Measurements from ENCODE around the gene GRIFIN.

GRIFIN gene

DNA sequence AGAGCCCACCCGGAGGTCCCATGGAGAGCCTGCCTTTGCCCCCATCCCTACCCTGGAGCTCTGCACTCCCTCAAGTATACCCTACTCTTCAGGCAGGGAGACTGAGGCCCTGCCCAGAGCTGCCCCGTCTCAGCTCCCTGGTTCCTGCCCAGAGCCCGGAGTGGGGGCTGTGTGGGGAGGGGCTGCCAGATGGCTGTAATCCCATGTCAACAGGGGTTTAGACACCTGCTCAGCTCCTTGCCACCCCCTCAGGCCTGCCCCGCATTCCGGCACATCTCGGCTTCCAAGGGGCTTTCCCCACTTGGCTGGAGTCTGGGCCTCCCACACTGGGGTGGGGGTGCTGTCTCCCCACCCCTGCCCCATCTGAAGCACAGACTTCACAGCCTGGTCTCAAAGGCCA, 22.5 kb upstream of the GRIFIN start:
- DNase-seq (ENCODE audit: low read depth): no peak

DNA sequence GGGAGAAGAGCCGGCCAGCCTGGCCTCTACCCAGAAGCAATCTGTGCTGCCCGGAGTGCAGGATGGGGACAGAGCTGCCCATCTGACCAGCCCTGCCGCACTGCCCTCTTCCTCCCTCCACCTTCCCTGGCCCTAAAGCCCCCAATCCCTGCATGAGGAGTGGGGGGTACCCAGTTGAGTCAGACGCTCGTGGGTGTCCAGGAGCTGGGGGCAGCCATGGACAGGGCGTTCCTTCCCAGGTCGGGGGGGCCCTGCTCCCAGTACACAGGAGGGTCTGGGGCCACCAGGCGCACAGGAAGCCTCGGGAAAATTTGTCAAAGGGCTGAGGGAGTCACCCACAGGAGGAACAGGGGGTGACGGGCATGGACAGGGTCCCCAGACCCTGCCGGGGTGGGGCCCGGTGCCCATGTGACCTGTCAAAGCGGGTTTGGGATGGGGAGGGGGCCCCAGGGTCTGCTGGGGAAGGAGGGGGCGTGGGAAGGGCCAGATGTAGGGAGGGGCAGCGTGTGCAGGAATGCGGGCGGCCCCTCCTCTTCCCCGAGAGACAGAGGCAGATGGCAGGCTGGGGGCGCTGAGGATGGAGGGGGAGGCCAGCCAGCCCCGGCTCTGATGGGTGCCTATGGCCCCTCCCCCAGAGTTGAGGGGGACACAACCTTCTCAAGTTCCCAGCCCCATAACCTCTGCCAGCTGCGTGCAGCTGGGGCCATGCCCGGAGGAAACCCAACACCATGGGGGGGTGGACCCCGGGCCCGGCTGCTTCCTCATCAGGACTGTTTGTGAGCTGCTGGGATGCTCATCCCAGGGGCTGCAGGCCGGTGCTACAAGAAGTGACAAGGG, 21.5 kb upstream of the GRIFIN start:
- no peak for DNase-seq (ENCODE audit: low read depth)

DNA sequence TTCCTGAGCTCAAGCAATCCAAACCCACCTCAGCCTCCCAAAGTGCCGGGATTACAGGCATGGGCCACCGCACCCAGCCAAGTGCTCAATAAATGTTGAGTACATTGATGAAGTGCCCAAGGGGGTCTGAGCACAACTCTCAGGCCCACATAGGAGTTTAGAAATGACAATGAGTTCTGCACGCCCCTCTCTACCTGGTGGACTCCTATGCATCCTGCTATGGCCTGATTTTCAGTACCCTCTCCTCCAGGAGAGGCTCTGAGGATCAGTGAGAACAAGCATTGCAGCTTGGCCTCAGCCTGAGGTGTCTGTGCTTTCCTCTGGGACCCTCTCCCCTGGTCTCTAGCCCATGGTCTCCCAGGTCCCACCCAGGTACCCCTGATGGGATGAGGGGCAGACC, 20.9 kb upstream of the GRIFIN start:
- no peak for DNase-seq (ENCODE audit: low read depth)

DNA sequence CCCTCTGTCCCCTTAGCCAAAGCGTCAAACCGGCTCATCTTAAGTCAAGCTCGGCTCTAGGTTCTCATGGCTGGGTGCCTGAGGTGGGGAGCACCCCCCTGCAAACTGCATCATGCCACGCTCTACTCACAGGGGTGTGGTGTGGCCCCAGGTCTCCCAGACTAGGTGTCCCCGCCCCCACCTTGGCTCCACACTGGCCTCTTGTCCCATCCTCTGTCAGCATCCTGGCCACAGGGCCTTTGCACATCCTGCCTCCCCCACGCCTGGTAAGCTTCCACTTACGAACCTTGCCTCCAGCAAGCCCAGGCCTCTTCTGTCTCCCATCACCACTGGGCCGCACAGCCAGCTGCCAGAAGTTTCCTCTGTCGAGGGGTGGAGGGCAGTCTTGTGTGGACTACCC, 20.2 kb upstream of the GRIFIN start:
- no peak for DNase-seq (ENCODE audit: low read depth)

DNA sequence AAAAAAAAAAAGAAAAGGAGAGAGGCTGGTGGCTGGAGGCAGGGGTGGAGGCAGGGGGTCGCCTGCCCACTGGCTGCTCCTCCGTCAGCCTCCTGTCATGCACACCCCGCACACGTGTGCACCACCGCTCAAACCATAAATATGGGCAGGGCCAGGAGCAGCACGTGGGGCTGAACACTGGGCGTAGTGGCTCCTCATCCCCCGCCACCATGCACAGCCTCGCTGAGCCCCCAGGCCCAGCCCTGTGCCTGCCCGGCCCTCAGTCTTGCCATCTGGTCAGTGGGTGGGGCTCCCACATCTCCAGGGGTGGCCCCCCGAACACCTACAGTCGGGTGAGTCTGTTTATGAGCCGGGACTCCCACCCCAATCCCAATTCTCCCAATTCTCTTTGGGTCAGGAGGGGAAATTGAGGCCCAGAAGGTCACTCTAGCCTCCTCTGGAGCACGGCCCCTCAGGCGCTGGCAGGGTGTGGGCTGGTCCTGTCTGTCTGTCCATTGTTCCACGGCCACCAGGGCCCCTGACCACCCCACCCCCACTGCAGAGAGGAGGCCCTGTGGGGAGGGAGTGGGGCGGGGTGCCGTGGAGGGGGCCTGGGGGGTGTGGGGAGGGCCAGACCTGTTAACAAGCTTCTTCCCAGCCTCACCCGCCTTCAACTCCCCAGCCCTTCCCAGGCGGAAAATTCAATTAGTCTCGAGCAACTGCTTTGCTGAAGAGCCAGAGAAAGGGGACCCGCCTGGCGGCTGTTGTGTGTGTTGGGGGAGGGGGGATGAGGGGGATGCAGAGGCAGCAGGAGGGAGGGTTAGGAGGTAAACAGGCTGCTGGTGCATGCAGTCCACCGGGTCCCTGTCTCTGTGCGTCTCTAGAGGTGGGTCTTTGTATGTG, 19.5 kb upstream of the GRIFIN start:
- DNase-seq (ENCODE audit: low read depth): no peak

DNA sequence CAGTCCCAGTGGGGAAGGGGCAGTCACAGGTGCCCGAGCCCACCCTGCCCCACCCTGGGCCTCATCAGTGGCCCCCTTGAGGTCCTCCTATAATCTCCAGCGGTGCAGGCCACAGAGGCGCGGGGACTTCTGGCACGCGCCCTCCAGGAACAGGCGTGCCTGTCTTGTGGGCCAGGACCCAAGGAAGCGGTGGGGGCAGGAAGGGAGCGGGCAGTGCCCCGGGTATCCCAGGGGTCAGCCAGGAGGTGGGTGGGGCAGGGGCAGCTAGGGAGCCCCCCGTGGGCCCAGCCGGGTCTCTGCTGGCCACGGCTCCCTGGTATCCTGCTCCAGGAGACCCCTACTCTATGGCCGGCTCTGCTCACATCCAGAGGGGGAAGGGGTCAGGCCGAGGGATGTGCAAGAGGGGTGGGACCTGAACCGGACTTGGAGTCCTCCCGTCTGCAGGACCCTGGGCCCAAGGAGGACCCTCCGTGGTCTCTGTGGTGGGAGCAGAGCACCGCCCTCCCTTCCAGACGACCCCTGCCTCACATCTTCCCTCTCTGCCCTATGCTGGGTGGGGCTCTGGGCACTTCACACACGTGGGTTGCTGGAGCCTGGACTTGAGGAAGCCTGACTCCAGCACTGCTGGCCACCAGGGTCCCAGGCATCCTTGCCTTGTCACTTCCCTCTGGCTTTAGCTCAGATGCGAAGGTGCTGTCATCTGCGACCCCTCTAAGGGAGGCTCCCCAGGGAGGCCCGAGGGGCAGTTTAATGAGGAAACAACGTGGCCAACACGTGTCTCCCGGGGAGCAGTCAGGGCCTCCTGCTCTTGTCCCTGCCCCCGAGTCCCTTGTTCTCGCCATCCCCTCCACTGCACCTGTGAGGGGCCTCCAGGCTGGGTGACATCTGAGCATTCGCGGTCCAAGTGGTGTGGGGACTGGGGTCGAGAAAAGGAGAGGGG, 18.3 kb upstream of the GRIFIN start:
- DNase-seq (ENCODE audit: low read depth): no peak

DNA sequence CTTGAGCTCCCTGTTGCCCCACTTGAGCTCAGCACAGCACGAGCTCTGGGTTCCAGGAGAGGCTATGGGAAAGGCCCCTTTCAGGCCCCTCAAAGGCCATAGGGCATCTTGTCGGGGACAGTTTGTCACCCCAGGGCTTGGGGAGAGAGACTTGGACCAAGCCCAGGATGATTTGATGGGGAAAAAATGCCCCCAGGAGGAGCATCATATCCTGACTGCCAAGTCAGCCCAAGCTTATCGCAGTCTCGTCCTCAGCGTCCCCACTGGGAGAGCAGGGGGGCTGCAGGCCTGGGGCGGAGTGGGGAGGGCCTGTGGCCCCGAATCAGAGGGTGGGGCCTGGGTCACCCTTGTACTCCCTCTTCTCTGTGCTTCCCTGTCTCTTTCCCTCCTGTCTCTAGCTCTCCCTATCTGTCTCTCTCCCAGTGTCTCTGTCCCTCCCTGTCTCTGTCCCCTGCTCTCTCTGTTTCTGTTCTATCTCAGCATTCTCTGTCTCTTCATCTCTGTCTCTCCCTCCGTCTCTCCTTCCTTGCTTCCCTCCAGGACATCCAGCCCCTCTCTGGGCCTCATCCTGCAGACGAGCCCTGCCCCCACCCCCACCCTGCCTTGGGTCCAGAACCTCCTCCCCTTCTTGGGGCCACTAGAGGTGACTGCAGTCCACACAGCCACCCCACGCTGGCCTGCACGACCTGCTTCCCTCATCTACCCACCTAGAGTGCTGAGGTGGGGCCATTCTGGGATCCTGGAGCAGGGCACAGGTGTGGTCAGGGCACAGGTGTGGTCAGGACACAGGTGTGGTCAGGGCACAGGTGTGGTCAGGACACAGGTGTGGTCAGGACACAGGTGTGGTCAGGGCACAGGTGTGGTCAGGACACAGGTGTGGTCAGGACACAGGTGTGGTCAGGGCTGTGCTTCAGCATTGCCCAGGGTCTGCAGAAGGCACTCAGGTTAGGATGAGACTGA, 17.3 kb upstream of the GRIFIN start:
- DNase-seq (ENCODE audit: low read depth): no peak

DNA sequence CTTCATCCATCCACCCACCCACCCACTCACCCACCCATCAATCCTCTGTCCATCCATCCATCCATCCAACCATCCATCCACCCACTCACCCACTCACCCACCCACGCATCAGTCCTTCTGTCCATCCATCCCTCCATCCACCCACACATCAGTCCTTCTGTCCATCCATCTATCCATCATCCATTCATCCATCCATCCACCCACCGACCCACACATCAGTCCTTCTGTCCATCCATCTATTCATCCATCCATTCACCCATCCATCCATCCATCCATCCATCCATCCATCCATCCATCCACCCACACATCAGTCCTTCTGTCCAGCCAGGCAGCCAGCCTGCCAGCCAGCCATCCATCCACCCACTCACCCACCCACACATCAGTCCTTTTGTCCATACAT, 15.8 kb upstream of the GRIFIN start:
- no peak for DNase-seq (ENCODE audit: low read depth)

DNA sequence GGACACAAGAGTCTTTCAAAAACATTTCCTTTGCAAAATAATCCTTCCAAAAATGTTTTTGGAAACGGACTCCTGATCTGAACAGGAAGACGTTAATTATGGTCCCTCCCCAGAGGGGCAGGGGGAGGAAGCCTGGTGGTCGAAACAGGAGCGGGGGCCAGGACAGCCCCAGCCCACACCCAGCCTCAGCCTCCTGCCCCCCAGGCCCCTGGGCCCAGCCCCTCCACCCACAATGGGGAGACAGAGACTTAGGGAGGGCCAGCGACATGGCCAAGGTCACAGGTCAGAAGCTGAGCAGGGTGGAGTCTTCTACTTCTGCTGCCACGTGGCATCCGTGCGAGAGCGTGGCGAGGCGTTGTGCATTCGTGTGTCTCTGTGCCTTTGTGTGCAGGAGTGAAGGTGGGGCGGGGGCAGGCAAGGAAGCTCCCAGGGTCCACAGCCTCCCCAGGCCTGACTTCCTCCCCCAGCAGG, 14.0 kb upstream of the GRIFIN start:
- DNase-seq (ENCODE audit: low read depth): no peak

DNA sequence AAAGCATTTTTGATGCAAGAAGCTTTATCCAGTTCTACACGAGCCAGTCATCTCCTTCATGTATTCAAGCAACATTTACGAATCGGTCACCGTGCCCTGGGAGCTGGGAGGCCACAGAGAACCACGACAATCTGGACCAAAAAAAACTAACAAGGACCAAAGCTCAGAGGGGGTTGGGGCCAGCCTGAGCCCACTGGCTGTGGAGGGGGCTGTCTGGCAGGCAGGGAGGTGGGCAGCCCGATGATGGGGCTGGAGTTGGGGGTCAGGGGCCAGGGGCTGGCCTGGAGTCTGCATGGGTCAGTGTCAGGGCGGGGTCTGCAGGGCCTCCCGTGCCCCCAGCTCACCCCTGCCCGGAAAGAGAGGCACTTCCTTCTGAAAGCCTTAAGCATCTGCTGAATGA, 12.5 kb upstream of the GRIFIN start:
- DNase-seq (ENCODE audit: low read depth): no peak

DNA sequence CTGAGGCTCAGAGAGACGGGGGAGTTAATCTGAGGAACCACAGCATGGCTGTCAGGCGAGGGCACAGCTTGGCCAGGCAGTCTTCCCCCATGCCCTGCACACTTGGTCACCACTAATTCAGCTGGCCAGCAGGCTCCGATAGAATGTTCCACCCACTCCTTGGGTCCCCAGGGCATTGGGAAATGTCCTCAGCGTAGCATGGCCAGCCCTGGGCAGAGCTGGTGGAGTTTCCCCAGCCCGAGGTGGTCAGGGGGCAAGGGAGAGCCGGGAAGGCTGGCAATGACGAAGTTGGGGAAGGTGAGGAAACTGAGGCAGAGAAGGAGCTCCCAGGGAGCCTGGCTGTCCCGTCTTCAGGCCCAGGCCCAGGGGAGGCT, 12.1 kb upstream of the GRIFIN start:
- DNase-seq (ENCODE audit: low read depth): no peak

DNA sequence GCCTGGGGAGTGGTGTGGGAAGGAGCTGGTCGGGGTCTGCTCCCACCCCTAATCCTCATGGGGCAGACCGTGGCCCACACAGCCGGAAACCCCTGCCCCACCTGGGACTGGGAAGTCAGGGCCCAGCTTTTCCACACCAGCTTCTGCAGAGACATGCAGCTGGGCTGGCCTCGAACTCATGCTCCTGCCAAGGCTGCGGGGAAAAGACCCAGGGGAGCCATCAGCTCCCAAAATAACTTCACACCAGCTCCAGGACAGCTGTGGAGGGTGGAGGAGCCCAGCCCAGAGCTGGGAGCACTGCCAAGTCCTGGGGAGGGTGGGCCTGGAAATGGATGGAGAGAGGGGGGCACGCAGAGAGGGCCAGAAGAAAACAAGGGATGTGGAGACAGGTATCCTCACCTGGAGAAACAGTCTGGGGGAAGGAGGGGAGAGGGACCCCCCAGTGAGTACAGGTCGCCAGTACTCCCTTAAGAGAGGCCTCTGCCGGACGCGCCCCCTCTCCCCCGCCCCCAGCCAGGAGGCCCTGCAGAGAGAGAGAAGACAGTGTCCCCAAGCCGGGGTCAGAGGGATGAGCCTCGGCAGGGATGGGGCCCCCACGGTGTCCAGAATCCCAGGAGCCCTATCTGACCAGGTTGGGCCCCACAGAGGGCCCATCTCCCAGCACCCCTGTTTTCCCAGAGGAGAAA, 11.5 kb upstream of the GRIFIN start:
- no peak for DNase-seq (ENCODE audit: low read depth)

DNA sequence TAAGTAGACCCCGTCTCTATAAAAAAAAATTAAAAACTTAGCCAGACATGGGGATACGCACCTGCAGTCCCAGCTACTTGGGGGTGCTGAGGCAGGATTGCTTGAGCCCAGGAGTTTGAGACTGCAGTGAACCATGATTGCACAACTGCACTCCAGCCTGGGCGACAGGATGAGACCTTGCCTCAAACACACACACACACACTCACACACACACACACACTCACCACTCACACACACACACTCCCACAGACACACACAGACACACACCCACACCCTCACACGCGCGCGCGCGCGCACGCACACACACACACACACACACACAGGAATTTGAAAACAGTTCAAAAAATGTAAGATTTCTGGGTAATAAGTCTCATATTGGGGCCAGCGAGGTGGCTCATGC, 8.7 kb upstream of the GRIFIN start:
- no peak for DNase-seq (ENCODE audit: low read depth)

DNA sequence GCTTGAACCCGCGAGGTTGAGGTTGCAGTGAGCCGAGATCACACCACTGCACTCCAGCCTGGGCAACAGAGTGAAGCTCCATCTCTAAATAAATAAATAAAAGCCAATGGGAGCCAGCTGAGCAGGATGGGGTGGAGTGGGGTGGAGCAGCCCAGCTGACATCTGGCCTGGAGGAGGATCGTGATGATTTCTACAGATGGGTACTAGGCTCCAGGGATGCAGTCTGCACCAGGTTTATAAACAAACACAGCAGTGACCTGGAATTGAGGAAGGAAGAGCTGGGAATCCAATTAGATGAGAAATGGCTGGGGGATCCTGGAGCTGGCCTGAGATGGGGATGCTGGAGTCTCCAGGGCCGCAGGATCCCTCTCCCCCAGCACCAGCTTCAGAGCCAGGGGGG, 7.3 kb upstream of the GRIFIN start:
- DNase-seq (ENCODE audit: low read depth): no peak

DNA sequence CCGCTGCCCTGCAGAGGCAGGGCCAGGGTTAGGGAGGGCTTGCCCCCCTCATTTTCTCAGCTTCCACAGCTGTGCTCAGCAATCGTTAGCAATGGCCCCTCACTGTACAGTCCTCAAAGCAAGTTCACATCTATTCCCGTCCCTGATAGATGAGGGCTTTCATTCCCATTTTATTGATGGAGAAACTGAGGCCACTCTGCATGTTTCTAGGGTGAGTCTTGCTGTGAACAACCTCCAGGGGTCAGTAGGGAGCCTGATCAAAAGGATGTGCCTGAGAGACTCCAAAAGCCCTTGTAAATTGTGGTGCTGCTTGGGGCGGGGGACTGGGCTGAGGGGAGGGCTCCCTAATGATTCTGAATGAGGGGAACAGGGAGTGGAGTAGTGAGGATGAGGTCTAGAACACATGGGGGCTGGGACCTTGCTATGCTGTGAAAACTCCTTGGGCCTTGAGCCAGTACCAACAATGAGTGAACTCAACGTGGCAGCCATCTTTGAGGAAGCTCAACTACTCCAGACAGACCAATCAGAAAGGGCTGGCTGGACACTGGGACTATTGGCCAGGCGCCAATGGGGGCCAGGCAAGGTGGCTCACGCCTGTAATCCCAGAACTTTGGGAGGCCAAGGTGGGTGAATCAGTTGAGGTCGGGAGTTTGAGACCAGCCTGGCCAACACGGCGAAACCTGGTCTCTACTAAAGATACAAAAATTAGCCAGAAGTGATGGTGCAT, 6.7 kb upstream of the GRIFIN start:
- DNase-seq (ENCODE audit: low read depth): no peak

DNA sequence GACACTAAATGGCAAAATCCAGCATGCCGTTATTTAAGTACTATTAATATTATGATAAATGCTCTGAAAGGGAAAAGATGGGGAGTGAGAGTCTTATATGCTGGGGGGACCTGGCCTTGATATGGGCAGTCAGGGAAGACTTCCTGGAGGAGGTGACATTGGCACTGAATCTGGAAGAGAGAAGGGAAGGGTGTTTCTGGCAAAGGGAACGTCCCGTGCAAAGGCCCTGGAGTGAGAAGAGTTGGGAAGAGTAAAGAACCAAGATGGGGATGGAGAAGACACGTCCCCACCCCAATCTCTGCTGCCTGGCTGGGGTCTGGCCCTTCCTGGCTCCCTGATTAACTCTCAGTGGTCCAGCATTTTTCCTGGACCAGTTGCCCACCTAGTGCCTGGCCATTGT, 5.0 kb upstream of the GRIFIN start:
- no peak for DNase-seq (ENCODE audit: low read depth)

DNA sequence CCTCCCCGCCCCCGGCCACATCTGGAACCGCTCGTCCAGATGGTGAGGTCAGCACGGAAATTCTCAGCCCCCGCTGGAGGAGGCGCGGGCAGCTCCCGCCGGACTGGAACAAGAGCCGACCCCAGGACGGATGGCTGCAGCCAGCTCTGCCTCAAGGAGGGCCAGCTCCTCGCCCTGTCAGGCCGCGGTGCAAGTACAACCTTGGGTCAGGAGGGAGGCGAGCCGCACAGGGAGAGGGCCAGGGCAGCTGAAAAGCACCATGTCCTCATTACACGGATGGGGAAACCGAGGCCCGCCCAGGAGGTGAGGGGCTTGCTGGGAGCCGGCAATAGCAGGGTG, 3.8 kb upstream of the GRIFIN start:
- no peak for DNase-seq (ENCODE audit: low read depth)

DNA sequence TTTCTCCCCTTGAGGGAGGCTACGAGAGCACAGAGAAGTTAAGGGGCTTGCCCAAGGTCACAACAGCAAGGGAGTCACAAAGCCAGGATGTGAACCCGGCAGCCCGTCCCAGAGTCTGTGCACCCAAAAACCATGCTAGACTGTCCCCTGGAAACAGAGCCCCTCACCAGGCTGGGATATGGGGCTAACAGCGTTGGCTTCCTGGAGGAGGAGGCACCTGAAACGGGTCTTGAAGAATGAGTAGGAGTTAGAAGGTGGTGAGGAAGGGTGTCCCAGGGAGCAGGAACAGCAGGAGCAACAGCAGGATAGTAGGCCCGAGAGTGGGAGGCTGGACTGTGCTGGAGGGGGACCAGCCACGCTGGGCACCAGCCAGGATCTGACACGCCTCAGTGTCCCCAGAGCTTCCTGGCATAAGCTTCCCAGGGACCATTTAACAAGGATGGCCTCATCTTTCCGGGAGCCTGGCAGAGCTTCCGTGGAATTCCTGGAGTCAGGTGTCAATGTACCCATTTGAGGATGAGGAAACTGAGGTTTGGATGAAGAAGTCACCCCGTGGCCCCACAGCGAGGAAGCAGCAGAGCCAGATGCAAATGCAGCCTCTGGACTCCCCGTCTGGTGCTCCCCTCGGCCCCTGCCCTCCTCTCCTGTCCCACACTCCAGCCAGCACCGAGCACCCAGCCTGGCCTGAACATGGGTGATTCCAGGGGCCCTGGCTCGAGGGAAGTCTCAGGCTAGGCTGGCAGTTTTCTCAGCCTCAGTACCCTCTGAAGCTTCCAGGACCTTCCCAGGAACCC, 3.3 kb upstream of the GRIFIN start:
- DNase-seq (ENCODE audit: low read depth): no peak

DNA sequence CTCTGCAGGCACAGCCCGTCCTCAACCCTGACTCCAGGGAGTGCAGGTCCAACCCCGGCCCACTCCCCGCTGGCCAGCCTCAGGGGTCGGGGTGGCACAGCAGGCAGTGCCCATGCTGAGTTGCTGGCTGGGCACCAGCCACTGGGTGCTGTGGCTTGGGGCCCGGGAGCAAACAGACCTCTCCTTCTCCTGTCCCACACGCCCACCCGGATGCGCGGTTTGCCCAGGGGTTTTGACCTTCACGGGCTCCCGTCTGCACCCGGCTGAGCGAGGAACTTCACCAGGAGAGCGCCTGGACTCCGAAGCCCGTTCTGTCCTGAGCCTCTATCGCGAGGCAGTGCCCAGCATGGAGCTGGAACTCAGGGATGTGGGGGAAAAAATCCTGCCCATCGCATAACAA, 2.6 kb upstream of the GRIFIN start:
- no peak for DNase-seq (ENCODE audit: low read depth)

Data from activated T-cell treated with anti-CD3 and anti-CD28 coated beads for 48 hours (primary cell).